Naive thymus-derived CD4-positive, alpha-beta T cell (primary cell): ENCODE data around the gene IKZF1. TPM values are rescaled to one million over a fixed set of nuclear protein-coding genes. Genes with fewer than 3 reads are reported as not detected.

Experiments
- ATAC-seq: fragments of 150-1000 bp; cut with Tn5 transposase; 2 replicates; pipeline ENCODE4 v1.10.0; 2021; ENCODE audit warnings: mild to moderate bottlenecking, moderate library complexity
- CTCF ChIA-PET: fragments of 350-600 bp; sonication (Branson Sonifier 250); formaldehyde crosslinking; loops from one replicate; lab custom pipeline; 2021; ENCODE audit warnings: antibody characterized with exemption; lab: Charles Lee
- POLR2A ChIA-PET: fragments of 350-600 bp; sonication (Branson Sonifier 250); formaldehyde crosslinking; loops from one replicate; lab custom pipeline; 2021; ENCODE audit warnings: antibody characterized with exemption, inconsistent platforms; lab: Charles Lee
- DNase-seq, 9 donors: peaks; one replicate each; pipeline versions ENCODE4 v3.0.0 to v3.0.0-alpha.2; 2020 to 2022; ENCODE audit warnings: mixed read lengths in 1 of 9
- H3K27ac ChIP-seq: one replicate; pipeline ENCODE4 v1.7.0; 2013; ENCODE audit warnings: mild to moderate bottlenecking, low read depth, low read length, moderate library complexity
- H3K27me3 ChIP-seq, 2 donors: one replicate each; pipeline ENCODE4 v1.7.0; 2013; ENCODE audit warnings: low read length in 2 of 2, mild to moderate bottlenecking in 2 of 2, moderate library complexity in 2 of 2; ENCODE audit not compliant: control insufficient read depth in 2 of 2, insufficient read depth in 2 of 2
- H3K36me3 ChIP-seq, 3 experiments: 1 replicate in 2 of 3; 2 replicates in 1 of 3; pipeline ENCODE4 v1.7.0; 2013; ENCODE audit warnings: low read length in 3 of 3, mild to moderate bottlenecking in 3 of 3, moderate library complexity in 1 of 3; ENCODE audit not compliant: insufficient read depth in 3 of 3, control insufficient read depth in 2 of 3
- H3K4me1 ChIP-seq, 2 donors: one replicate each; pipeline ENCODE4 v1.7.0; 2013; ENCODE audit warnings: low read length in 2 of 2, mild to moderate bottlenecking in 2 of 2, moderate library complexity in 1 of 2; ENCODE audit not compliant: control insufficient read depth in 2 of 2, insufficient read depth in 2 of 2
- H3K4me3 ChIP-seq: 2 replicates; pipeline ENCODE4 v1.7.0; 2013; ENCODE audit warnings: mild to moderate bottlenecking, low read length
- H3K9me3 ChIP-seq, 3 experiments: 1 replicate in 2 of 3; 2 replicates in 1 of 3; pipeline ENCODE4 v1.7.0; 2013; ENCODE audit warnings: low read length in 3 of 3; ENCODE audit not compliant: control insufficient read depth in 2 of 3
- H3K27ac Mint-ChIP-seq, 9 donors: one replicate each; pipeline ENCODE4 v1.8.0; 2020 to 2022; ENCODE audit warnings: mixed read lengths in 9 of 9, mild to moderate bottlenecking in 8 of 9, moderate library complexity in 5 of 9, inconsistent platforms in 2 of 9
- H3K27me3 Mint-ChIP-seq, 5 donors: one replicate each; pipeline ENCODE4 v1.8.0; 2021 to 2022; ENCODE audit warnings: mixed read lengths in 5 of 5, mild to moderate bottlenecking in 1 of 5
- H3K36me3 Mint-ChIP-seq, 5 donors: one replicate each; pipeline ENCODE4 v1.8.0; 2020 to 2022; ENCODE audit warnings: mixed read lengths in 5 of 5, mild to moderate bottlenecking in 3 of 5, inconsistent platforms in 1 of 5
- H3K4me1 Mint-ChIP-seq, 7 donors: one replicate each; pipeline ENCODE4 v1.8.0; 2020 to 2022; ENCODE audit warnings: mixed read lengths in 7 of 7, mild to moderate bottlenecking in 3 of 7, inconsistent platforms in 1 of 7
- H3K4me3 Mint-ChIP-seq, 10 donors: one replicate each; pipeline ENCODE4 v1.8.0; 2020 to 2022; ENCODE audit warnings: mild to moderate bottlenecking in 10 of 10, mixed read lengths in 10 of 10, moderate library complexity in 6 of 10, inconsistent platforms in 2 of 10
- H3K9me3 Mint-ChIP-seq, 11 donors: one replicate each; pipeline ENCODE4 v1.8.0; 2020 to 2022; ENCODE audit warnings: mixed read lengths in 11 of 11, mild to moderate bottlenecking in 4 of 11, inconsistent platforms in 1 of 11, moderate library complexity in 1 of 11
- intact Hi-C, 2 donors: fragments of 100-400 bp; cut with micrococcal nuclease; formaldehyde crosslinking; loops; one replicate each; pipeline ENCODE4 v1.15.1; 2023
- polyA plus RNA-seq, 2 donors: library from polyadenylated mRNA; unstranded; fragments of 300-500 nt; fragmentation: Illumina TruSeq; gene quantifications; one replicate each; pipeline ENCODE4 v1.2.3, GENCODE V29; 2021
- total RNA-seq, 6 experiments: library from RNA in 5 of 6; stranded (reverse) in 5 of 6; gene quantifications; 1 replicate in 5 of 6; 2 replicates in 1 of 6; pipeline ENCODE4 v1.2.3 and lab custom pipeline; 2021 to 2026

IKZF1 gene
- total and polyA plus RNA-seq, 7 experiments from 2014 or later = 258 to 548 (median 434) TPM

DNA sequence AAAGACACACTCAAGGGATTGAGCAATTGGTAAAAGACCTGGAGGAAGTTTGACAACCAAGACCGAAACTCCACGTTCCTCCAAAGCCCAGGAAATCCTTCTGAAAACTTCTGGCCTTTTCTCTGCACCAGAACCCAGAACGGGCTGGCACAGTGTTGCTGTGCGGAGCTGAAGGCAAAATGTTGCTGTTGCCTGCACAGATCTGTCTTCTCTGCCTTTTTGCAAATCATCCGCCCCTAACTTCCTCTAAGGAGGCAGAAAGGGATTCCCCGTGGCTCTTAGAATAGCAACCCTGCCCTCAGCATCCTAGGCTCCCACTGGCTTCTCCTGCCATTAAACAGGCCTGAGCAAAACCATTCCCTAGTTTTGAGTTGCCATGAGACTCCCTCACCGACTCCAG lies 100.7 kb downstream of the IKZF1 start:
- peaks cover 43 to 98% (median 74%) of the 10 kb centered on the region in 7 donors for H3K4me1 Mint-ChIP-seq
- H3K9me3 ChIP-seq = no peaks in the 10 kb centered on the region
- ChIA-PET CTCF (no interaction called here), POLR2A (interaction anchor here (2.3 kb wide), 1 partner anchor 7 kb away, joined by 5 read pairs; no protein-coding TSS in a partner anchor)
- no peak overlapping the region for H3K4me3 ChIP-seq
- H3K36me3 Mint-ChIP-seq = peaks cover 10 to 41% (median 28%) of the 10 kb centered on the region in 5 donors
- peak; percentile 33 for ATAC-seq
- no peaks in the 10 kb centered on the region for H3K9me3 Mint-ChIP-seq
- intact Hi-C loops = no loop called here
- no peak for DNase-seq
- H3K27ac Mint-ChIP-seq = peak overlapping the region in 8 of 9 donors; percentile 53 to 94 (median 88)
- no peaks in the 10 kb centered on the region for H3K27me3 Mint-ChIP-seq
- no peaks in the 10 kb centered on the region for H3K27me3 ChIP-seq
- H3K4me3 Mint-ChIP-seq = no peak overlapping the region
- H3K27ac ChIP-seq = peak overlapping the region; percentile 28
- peaks cover 12 to 39% (median 32%) of the 10 kb centered on the region in 3 experiments for H3K36me3 ChIP-seq
- peaks cover 5 to 8% of the 10 kb centered on the region in 2 donors for H3K4me1 ChIP-seq

DNA sequence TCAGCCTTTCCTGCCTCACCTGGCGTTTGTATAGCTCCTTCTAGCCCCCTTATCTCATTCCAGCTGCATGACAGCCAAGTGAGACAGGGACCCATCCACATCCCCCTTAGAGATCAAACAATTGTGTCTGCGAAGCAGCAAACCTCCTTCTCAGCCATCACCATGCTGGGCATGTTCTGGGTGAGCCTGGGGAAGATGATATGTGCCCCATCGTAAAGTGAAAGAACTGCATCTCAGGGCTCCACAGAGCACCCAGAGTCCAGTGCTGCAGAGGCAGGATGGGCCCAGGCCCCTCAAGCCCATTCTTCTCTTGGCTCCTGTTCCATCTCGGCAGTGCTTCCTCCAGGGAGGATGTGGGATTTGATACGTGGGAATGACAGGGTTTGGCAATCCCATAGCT lies 102.4 kb downstream of the IKZF1 start:
- no peaks in the 10 kb centered on the region for H3K9me3 ChIP-seq
- Mint-ChIP-seq H3K27me3 (no peaks in the 10 kb centered on the region), H3K27ac (peak overlapping the region; percentile 63 to 94 (median 84)), H3K9me3 (no peaks in the 10 kb centered on the region), H3K4me3 (peak overlapping the region in 3 of 10 donors; percentile 6 to 31 (median 16)), H3K4me1 (peaks cover 41 to 97% (median 76%) of the 10 kb centered on the region in 7 donors), H3K36me3 (peaks cover 0 to 27% (median 12%) of the 10 kb centered on the region in 5 donors)
- peaks cover 5 to 22% (median 19%) of the 10 kb centered on the region in 3 experiments for H3K36me3 ChIP-seq
- CTCF ChIA-PET = interaction anchor here (1.0 to 2.2 kb wide), 2 partner anchors 192 to 202 kb away, joined by 3 to 8 read pairs; no protein-coding TSS in a partner anchor
- POLR2A ChIA-PET = interaction anchor here (0.5 to 3.1 kb wide), 7 partner anchors 9 to 231 kb away, joined by 3 to 9 read pairs (median 5); no protein-coding TSS in a partner anchor
- peaks cover 0 to 12% of the 10 kb centered on the region in 2 donors for H3K4me1 ChIP-seq
- DNase-seq = no peak
- no peak overlapping the region for H3K27ac ChIP-seq
- intact Hi-C loops = loop anchor here in 1 of 2 donors (1.0 kb wide), 1 partner anchor 10 kb away; no protein-coding TSS in a partner anchor
- H3K4me3 ChIP-seq = no peak overlapping the region
- no peak for ATAC-seq
- no peaks in the 10 kb centered on the region for H3K27me3 ChIP-seq

DNA sequence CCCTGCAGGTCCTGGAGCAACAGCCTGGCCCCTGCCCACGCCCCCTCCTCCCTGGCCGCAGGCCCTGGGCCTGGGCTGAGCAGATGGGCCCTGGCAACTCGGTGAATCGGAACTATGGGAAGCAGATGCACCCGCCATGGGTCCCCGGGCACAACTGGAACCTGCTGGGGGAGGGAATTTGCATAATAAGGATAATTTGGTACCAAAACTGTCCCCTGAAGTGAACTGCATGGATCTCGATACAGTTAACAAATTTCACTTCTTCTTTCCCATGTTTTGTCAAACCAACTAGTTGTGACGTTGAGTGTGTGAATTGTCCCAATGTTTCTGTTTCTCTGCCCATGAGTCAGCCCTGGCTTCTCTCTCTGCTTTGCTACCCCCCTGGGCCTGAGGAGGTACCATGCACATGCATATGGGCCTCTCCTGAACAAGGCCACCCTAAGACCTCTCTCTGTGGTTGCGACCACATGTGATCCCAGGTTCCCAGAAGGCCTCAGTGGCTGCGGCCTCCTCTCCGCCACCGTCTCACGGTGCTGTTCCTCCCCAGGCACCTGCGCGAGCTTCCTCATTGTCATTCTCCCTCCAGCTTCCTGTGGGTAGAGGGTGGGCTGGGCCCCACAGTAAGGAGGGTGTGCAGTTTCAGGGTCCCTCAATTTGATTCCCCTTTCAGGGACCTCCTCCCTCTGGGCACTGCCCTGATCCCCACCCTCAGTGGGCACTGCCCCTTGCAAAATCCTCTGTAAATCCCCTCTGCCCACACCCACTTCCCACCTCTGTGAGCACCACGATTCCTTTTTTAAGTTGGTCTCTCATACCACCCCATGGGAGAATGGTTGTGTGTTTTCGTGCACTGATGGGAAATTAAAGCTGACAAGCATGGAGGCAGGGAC lies 105.6 kb downstream of the IKZF1 start:
- H3K36me3 Mint-ChIP-seq = peaks cover 0 to 11% (median 0%) of the 10 kb centered on the region in 5 donors
- H3K9me3 Mint-ChIP-seq = no peaks in the 10 kb centered on the region
- peak overlapping the region in 8 of 10 donors; percentile 7 to 73 (median 54) for H3K4me3 Mint-ChIP-seq
- H3K4me1 Mint-ChIP-seq = peaks cover 45 to 69% (median 64%) of the 10 kb centered on the region in 7 donors
- no peaks in the 10 kb centered on the region for H3K27me3 Mint-ChIP-seq
- peak overlapping the region; percentile 34 to 85 (median 74) for H3K27ac Mint-ChIP-seq
- Histone ChIP-seq H3K27ac (no peak overlapping the region), H3K9me3 (no peaks in the 10 kb centered on the region), H3K4me1 (peaks cover 0 to 12% of the 10 kb centered on the region in 2 donors), H3K27me3 (no peaks in the 10 kb centered on the region), H3K36me3 (no peaks in the 10 kb centered on the region), H3K4me3 (no peak overlapping the region)
- ChIA-PET POLR2A (interaction anchor here (1.1 to 1.4 kb wide), 3 partner anchors 28 to 47 kb away, joined by 3 to 5 read pairs (median 3); no protein-coding TSS in a partner anchor), CTCF (interaction anchor here (0.9 to 1.4 kb wide), 2 partner anchors 266 to 270 kb away, joined by 3 to 8 read pairs; no protein-coding TSS in a partner anchor)
- DNase-seq (no peak), ATAC-seq (peak; percentile 72)
- intact Hi-C loops = no loop called here

DNA sequence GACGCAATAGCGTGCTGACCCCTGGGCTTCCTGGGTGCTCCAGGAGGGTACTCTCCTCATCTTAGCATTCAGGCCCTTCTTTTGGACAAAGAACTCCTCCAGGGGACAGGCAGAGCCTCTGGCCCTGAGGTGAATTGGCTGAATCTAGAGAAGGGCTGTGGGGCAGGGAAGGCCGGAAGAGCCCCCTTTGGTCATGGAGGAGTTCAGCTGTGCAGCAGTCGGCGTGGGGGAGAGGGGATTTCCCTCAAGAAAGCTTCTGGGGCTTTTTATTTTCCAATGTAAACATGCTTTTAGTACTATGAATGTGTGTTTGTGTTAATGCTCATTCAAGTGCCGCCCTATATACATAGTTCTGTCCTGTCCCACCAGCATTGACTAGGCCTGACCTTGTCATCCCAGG lies 106.8 kb downstream of the IKZF1 start:
- CTCF ChIA-PET = interaction anchor here (1.4 kb wide), 1 partner anchor 267 kb away, joined by 3 read pairs; no protein-coding TSS in a partner anchor
- peak overlapping the region in 2 of 10 donors; percentile 36 to 53 for H3K4me3 Mint-ChIP-seq
- H3K4me1 Mint-ChIP-seq = peaks cover 42 to 69% (median 63%) of the 10 kb centered on the region in 7 donors
- peak overlapping the region in 6 of 9 donors; percentile 24 to 73 (median 56) for H3K27ac Mint-ChIP-seq
- H3K36me3 ChIP-seq = no peaks in the 10 kb centered on the region
- no peak overlapping the region for H3K27ac ChIP-seq
- H3K4me1 ChIP-seq = peaks cover 0 to 19% of the 10 kb centered on the region in 2 donors
- H3K36me3 Mint-ChIP-seq = peaks cover 0 to 6% (median 0%) of the 10 kb centered on the region in 5 donors
- DNase-seq (no peak), ATAC-seq (no peak)
- no peak overlapping the region for H3K4me3 ChIP-seq
- H3K27me3 Mint-ChIP-seq = no peaks in the 10 kb centered on the region
- POLR2A ChIA-PET = interaction anchor here (0.6 to 1.4 kb wide), 3 partner anchors 39 to 278 kb away, joined by 3 to 5 read pairs (median 4); no protein-coding TSS in a partner anchor
- H3K9me3 Mint-ChIP-seq = no peaks in the 10 kb centered on the region
- intact Hi-C loops = no loop called here
- H3K27me3 ChIP-seq = no peaks in the 10 kb centered on the region
- H3K9me3 ChIP-seq = no peaks in the 10 kb centered on the region

DNA sequence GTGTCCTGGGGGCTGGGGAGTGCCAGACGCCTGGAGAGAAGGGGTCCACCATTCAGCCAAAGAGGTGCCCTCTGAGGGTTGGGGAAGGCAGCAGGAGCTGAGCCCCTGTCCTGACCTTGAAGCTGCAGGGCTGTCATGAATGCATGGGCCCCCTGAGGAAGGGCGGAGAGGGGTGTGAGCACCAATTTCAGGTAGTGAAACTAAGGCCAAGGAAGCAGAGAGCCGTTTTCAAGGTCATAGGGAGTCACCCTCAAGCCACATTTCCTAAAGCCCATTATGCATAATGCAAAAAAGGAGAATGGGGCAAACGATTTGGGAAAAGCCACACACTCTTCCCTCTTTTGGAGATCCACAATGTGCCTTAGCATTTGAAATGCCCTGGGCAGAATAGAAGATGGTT lies 108.5 kb downstream of the IKZF1 start:
- Mint-ChIP-seq H3K36me3 (peaks cover 0 to 4% (median 0%) of the 10 kb centered on the region in 5 donors), H3K4me1 (peaks cover 36 to 69% (median 62%) of the 10 kb centered on the region in 7 donors), H3K27me3 (no peaks in the 10 kb centered on the region), H3K9me3 (no peaks in the 10 kb centered on the region), H3K4me3 (no peak overlapping the region), H3K27ac (peak overlapping the region in 1 of 9 donors; percentile 7)
- CTCF ChIA-PET = interaction anchor here (0.7 to 1.4 kb wide), 2 partner anchors 12 to 44 kb away, joined by 3 to 4 read pairs; no protein-coding TSS in a partner anchor
- Histone ChIP-seq H3K27me3 (no peaks in the 10 kb centered on the region), H3K36me3 (no peaks in the 10 kb centered on the region), H3K9me3 (no peaks in the 10 kb centered on the region), H3K4me3 (no peak overlapping the region), H3K27ac (no peak overlapping the region), H3K4me1 (peaks cover 0 to 31% of the 10 kb centered on the region in 2 donors)
- POLR2A ChIA-PET = interaction anchor here (1.6 kb wide), 1 partner anchor 208 kb away, joined by 4 read pairs; no protein-coding TSS in a partner anchor
- DNase-seq (no peak), ATAC-seq (no peak)
- intact Hi-C loops = no loop called here

DNA sequence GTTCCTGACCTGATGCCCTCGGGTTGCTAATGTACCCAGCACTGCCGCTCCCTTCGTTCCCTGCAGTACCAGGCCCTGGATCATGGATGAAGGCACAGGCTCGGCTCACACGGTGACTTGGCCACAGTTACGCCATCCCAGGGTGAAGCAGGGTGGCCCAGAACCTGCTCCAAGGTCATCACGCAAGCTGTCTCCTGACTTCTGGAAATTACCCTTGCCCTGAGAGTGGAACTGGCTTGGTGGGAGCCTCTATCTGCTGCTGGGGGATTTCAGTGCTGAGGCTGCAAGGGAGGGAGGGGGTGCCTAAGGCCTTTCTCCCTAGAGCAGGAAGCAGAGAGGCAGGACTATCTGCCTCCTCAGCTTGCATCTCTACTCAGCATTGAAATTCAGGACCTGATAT lies 109.0 kb downstream of the IKZF1 start:
- Histone ChIP-seq H3K4me3 (no peak overlapping the region), H3K9me3 (no peaks in the 10 kb centered on the region), H3K27ac (no peak overlapping the region), H3K4me1 (peaks cover 0 to 31% of the 10 kb centered on the region in 2 donors), H3K27me3 (no peaks in the 10 kb centered on the region), H3K36me3 (no peaks in the 10 kb centered on the region)
- DNase-seq = no peak
- Mint-ChIP-seq H3K4me3 (no peak overlapping the region), H3K9me3 (no peaks in the 10 kb centered on the region), H3K27me3 (no peaks in the 10 kb centered on the region), H3K27ac (peak overlapping the region in 1 of 9 donors; percentile 8), H3K36me3 (no peaks in the 10 kb centered on the region), H3K4me1 (peaks cover 32 to 64% (median 57%) of the 10 kb centered on the region in 7 donors)
- ChIA-PET POLR2A (interaction anchor here (0.5 to 1.6 kb wide), 2 partner anchors 156 to 208 kb away, joined by 3 to 4 read pairs; no protein-coding TSS in a partner anchor), CTCF (no interaction called here)
- intact Hi-C loops = no loop called here
- no peak for ATAC-seq
